Colon (tissue), 2 donors: Measurements from ENCODE around the gene GNAI3.

ENCODE experiments used
- FAIRE-seq: peaks from 2 replicates; lab custom pipeline; 2012; peaks lifted over from hg19 to GRCh38; lab: Jason Lieb, UNC
- donor health status: control.
- donor health status: control.

GNAI3 gene

GRCh38 chr1:109527098-109527811, 21.2 kb upstream of the GNAI3 start:
- FAIRE-seq, result no peak

DNA sequence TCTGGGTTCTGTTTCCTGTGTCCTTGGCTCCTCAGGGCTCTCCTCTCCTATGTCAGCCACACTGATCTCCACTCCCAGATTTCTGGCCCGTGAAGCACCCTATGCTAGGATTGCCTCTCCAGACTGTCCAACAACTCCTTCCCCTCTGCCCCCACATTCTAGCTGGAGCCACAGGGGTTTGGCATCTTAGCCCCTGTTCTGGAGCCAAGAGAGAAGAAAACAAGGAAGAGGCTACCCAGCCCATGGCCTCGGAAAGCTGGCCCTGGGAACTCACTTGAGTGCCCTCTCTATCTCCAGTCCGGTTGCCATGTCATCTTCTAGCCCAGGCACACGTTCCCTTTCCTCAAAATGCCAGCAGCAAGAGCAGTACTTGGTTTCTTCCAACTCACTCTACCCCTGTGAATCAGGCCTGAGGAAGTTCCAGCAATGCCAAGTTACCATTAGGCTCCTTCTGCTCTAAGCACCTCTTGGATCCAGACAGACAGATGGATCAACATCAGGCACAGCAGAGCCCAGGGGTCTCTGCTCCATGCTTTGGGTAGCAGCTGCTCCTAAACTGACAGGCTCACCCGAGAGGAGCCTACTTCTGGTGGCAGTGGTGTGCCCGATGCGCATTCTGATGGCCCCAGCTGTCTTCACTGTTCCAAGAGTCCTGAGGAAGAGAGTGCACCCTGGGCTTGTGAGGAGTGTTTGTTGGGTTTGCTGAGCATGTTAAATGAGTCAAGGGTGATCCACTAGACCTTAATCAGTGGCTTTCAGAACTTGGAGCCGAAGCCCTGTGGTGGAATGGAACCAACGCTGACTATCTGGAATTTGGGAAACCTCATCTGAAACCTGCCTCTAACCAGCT, 20.3 kb upstream of the GNAI3 start:
- no peak for FAIRE-seq

GRCh38 chr1:109528712-109529111, 19.7 kb upstream of the GNAI3 start:
- no peak for FAIRE-seq

GRCh38 chr1:109529881-109530456, 18.4 kb upstream of the GNAI3 start:
- FAIRE-seq, result no peak

GRCh38 chr1:109530457-109531087, 17.8 kb upstream of the GNAI3 start:
- no peak for FAIRE-seq

GRCh38 chr1:109531380-109531779, 17.0 kb upstream of the GNAI3 start:
- FAIRE-seq, result no peak

- FAIRE-seq, result no peak
Observed at GRCh38 chr1:109531826-109532364, 16.5 kb upstream of the GNAI3 start.

DNA sequence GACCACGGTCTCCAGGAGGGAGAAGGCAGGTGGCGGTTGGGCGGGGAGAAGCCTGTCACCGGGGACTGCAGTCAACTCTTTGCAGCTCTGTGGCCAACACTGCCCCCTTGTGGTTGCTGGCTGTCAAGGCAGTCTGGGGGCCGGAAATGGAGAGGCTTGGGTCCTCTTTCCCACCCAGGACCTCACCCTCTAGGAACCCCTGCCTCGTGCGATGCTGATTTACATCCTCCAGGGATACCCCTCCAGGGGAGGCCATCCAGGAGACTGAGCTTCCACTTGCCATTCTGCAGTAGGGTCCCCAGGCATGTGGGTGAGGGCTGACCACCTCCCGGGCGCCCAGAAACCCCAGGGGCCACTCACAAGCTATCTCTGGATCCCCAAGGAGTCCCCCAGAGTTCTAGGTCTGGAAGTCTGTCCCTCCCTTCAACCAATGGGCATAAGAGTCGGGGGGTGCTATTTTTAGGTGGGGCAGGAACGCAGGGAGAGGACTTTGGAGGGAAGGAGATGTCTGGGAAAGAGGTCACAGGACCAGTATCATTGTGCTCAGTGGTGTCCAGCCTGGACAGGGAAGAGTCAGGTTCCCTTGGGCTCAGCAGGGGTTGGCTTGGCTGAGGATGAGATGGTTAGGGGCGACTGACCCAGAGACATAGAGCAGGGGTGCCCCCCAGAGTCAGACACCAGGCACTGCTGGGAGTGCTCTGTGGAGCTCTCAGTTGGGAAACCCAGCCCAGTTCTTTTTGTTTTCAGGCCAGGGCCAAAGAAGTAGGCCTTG, 15.9 kb upstream of the GNAI3 start:
- no peak for FAIRE-seq

GRCh38 chr1:109534307-109534858, 14.0 kb upstream of the GNAI3 start:
- no peak for FAIRE-seq

DNA sequence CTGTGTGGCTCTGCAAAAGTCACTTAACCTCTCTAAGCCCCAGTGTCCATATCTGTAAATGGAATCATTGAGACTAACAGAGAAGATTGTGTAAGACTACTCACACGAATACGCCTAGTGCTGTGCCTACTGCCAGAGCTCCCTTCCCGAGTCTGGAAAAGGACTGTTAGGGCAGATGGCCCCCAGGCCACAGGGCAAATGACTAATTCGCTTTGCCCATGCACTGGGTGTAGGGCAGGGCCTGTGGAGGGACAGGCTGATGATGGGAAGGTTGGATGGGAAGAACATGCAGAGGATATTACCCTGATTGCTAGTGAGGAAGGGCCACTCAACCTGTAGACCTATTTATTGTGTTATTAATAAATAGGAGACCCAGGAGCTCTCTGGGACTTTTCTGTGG, 12.9 kb upstream of the GNAI3 start:
- no peak for FAIRE-seq

DNA sequence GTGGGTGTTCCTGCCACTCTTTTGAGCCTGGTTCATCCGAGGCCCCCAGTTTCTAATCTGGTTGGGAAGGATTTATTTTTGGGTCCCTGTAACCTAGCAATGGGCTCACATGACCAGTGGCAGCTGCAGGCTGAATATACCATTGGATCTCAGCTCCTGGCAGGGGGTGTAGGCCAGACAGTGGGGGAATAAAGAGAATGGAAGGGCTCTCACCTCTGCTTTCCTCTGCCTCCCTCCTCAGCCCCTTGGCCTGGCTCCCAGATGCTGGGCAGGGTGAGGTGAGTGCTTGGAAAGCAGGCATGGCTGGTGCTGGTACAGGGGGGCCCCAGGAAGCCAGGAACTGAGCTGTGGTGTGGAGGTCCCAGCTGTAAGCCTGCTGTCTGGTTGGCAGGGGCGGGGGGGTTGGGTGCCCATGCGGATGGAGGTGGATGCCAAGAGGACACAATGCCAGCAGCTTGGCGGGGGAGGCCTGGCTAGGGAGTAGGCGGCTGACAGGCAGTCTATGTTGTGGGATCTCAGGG, 12.4 kb upstream of the GNAI3 start:
- FAIRE-seq, result no peak

- no peak for FAIRE-seq
Observed at GRCh38 chr1:109537450-109538178, 10.8 kb upstream of the GNAI3 start.

DNA sequence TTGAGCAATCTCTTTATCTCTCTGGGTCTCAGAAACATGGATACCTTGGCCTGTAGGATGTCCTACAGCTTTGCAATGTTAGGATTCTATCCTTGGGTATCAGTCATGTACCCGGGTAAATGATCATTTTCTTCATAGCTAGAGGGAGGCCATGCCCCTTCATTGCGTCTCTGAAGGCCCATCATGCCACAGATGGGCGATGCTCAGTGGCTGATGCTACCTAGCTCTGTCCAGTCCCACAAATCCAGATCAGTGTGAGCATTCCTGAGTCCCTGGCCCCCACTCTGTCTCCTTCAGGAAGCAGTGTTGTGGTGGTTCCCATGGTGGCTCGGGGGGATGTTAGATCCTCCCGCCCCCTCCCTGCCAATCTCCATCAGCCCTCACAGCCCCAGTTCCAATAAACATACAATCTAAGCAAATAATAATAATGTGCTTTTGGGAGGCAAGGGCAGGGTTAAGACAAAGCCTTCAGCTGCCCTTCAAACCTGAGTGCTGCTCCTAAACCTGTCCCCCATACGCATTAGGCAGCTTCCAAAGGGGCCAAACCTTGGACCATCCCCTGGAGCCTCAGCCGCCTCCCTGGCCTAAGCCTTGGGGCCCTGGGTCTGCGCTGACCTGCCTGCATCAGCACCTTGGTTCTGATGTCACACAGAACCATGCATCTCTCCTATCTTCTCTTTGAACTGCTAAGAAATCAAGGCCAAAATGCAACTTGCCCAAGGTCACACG, 9.4 kb upstream of the GNAI3 start:
- no peak for FAIRE-seq

DNA sequence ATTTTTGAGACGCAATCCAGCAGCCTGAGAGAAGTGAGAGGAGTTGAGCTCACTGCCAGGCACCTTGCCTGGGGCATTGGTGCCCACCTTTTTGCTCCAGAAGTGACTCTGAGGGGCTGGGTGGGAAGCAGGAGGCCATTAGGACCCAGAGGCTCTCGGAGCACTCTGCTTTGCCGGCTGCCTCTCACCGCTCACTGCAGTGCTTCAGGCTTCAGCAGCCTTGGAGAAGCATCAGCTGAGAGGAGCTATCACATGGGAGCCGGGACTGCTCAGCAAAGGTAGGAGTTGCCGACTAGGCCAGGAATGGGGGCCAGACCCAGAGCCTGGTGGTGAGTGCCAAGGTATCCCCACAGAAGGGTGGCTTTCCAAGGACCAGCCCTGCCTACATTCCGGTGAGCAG, 8.7 kb upstream of the GNAI3 start, which contains the start of gene GPR61:
GPR61 (plus strand) TSS at position 197 of the 400 bp plus-strand sequence. CDS start 3,151 bp downstream, outside the sequence.
- no peak for FAIRE-seq

DNA sequence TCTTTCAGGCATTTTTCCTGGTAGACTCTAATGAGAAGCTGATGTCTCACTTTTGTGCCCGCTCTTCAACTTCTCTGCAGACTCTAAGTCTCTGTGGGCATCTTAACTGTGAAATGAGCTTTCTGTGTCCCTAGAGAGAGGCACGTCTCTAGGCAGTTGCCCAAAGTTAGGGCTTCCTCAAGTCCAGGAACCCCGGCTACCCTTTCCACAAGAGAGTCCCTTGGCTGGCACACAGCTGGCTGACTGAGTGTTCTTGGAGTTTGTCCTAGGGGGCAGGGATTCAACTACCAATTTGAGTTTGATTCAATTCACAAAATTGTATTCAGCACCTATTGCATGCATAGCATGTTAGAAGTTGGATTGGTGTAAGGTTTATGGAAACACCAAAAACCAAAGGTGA, 7.3 kb upstream of the GNAI3 start:
- no peak for FAIRE-seq

GRCh38 chr1:109542657-109543056, 5.8 kb upstream of the GNAI3 start:
- no peak for FAIRE-seq

- no peak for FAIRE-seq
Observed at GRCh38 chr1:109543283-109543987, 5.0 kb upstream of the GNAI3 start.

DNA sequence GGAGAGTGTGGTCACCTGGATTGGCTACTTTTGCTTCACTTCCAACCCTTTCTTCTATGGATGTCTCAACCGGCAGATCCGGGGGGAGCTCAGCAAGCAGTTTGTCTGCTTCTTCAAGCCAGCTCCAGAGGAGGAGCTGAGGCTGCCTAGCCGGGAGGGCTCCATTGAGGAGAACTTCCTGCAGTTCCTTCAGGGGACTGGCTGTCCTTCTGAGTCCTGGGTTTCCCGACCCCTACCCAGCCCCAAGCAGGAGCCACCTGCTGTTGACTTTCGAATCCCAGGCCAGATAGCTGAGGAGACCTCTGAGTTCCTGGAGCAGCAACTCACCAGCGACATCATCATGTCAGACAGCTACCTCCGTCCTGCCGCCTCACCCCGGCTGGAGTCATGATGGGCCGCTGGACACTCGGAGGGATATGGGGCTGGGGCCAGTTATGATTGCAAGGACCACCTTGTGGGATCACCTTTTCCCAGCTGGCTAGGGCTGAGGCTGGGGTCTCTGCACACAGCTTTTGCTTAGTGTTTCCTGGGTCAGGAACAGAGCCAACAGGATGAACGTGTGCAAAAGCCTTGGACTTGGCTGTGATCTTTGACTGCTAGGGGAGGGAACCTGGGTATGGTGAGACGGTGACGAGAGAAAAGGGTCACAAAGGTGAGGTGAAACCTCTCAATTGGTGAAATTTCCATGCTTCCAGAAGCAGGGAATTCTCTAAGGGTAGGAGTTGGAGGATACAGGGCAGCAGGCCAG, 4.3 kb upstream of the GNAI3 start:
- FAIRE-seq, result no peak
